Kidney tubule cell (primary cell): ENCODE results near the gene MRPL38.
"Not testable (repeated sequence)": the region's sequence is repeated elsewhere in the genome, so short reads cannot be mapped to it uniquely, and the experiment has no call there.

Experiments used
- DNase-seq: peaks from one replicate; pipeline ENCODE4 v3.0.0-alpha.2; 2018; ENCODE audit warnings: low spot score

MRPL38 gene

GRCh38 chr17:75896415-75897159 is 8.1 kb downstream of the MRPL38 start, which contains the start of gene TRIM65:
TRIM65 (minus strand) TSS chr17:75896951; CDS start chr17:75896937, 14 bp downstream.
- DNase-seq = peak; percentile 87

- peak; percentile 30 for DNase-seq
Measured at GRCh38 chr17:75895370-75896155, 9.1 kb downstream of the MRPL38 start.

- no peak for DNase-seq
Measured at GRCh38 chr17:75894049-75894733, 10.5 kb downstream of the MRPL38 start.

GRCh38 chr17:75893305-75894048 is 11.2 kb downstream of the MRPL38 start:
- DNase-seq = no peak

GRCh38 chr17:75892556-75893224 is 12.0 kb downstream of the MRPL38 start:
- no peak for DNase-seq

- DNase-seq = no peak
Measured at GRCh38 chr17:75891605-75892555, 12.8 kb downstream of the MRPL38 start.

- no peak for DNase-seq
Measured at GRCh38 chr17:75891022-75891604, 13.6 kb downstream of the MRPL38 start.

GRCh38 chr17:75889454-75889853 is 15.2 kb downstream of the MRPL38 start:
- peak; percentile 31 for DNase-seq

GRCh38 chr17:75888484-75888883 is 16.2 kb downstream of the MRPL38 start:
- no peak for DNase-seq

GRCh38 chr17:75885860-75886259 is 18.8 kb downstream of the MRPL38 start:
- DNase-seq = not testable (repeated sequence)

GRCh38 chr17:75885431-75885830 is 19.3 kb downstream of the MRPL38 start:
- no peak for DNase-seq

- DNase-seq = no peak
Measured at GRCh38 chr17:75881678-75882454, 22.8 kb downstream of the MRPL38 start.

- no peak for DNase-seq
Measured at GRCh38 chr17:75880266-75880665, 24.4 kb downstream of the MRPL38 start.

GRCh38 chr17:75878174-75878998 is 26.3 kb downstream of the MRPL38 start, which contains the start of gene TRIM47:
TRIM47 (minus strand) TSS chr17:75878581; CDS start chr17:75878548, 33 bp downstream.
- peak; percentile 75 for DNase-seq

GRCh38 chr17:75877752-75878173 is 26.9 kb downstream of the MRPL38 start:
- DNase-seq = peak; percentile 79

- peak; percentile 97 for DNase-seq
Measured at GRCh38 chr17:75876938-75877751, 27.5 kb downstream of the MRPL38 start.
